Glomerular visceral epithelial cell (primary cell): ENCODE measurements around the gene TTN.

ENCODE experiments used
- DNase-seq: peaks from one replicate; pipeline ENCODE4 v3.0.0-alpha.2; 2016; ENCODE audit errors: extremely low spot score

TTN gene

GRCh38 chr2:178811901-178812300 is 4.7 kb upstream of the TTN start:
- DNase-seq: no peak

GRCh38 chr2:178811045-178811444 is 3.8 kb upstream of the TTN start:
- DNase-seq: no peak

DNA sequence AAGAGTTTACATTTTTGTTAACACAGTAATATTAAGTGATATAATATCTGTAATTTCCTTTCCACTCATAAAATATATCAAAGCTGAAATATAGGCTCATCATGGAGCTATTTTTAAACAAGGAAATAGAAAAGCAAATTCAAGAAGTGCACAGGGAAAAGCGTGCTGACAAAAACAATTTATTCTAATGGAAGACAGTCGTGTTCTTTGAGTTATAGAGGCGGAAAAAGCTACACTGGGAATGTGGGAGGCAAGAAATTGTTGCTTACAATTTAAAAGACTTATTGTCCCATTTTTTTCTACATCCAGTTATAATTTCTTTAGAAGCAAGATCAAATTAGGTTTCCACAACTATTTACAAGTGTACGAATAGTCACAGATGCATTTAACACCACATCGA is 3.2 kb upstream of the TTN start:
- no peak for DNase-seq

GRCh38 chr2:178806543-178806942 is 680 bp downstream of the TTN start:
- no peak for DNase-seq

DNA sequence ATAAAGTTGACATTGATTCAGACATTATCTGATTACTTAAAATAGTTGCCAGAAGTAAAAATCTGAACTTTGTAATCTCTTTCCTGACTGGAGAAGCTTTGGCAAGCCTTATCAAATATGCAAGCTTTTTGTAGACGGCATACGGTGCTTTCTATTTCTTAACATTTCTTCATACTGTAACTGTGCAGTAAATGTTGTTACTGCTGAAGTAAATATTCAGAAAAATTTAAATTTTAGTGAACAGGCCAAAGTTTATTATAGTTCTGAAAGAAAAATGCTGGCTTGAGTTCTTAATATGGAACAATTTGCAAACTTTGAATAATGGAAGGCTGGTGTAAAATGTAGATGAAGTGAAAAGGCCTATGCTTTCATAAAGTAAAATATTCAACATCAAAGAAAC is 1.8 kb downstream of the TTN start:
- DNase-seq: no peak

DNA sequence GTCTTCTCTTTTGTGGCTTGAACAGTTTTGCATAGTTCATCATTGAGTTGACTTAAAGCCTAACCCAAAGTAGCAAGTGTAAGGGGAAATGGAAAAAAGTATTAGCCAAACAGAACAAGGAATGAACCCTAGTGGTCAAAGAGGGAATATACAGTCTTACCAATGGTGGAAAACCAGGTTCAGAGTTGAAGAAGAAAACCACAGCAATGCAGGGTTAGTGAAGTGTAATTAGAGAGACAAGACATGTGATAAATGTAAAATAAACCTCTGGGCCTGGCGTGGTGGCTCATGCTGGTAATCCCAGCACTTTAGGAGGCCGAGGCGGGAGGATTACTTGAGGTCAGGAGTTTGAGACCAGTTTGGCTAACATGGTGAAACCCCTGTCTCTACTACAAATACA is 2.4 kb downstream of the TTN start:
- peak; percentile 8 for DNase-seq

DNA sequence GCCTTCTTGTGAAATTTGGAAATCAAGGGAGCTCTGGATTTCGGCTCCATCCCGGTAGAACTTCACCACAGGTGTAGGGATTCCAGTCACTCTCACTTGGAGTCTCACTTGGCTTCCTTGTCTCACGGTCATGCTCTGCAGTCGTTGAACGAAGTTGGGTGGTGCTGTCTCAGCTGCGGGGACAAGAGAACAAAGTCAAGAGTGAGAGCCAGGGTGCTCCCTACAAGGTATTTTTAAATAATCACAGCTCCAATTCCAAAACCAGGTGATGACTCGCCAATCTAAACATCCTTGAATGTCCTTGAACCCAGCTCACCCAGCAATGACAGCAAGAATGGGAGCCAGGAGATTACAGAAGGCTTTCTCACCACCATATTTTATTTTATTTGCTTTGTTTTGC is 6.7 kb downstream of the TTN start:
- no peak for DNase-seq

DNA sequence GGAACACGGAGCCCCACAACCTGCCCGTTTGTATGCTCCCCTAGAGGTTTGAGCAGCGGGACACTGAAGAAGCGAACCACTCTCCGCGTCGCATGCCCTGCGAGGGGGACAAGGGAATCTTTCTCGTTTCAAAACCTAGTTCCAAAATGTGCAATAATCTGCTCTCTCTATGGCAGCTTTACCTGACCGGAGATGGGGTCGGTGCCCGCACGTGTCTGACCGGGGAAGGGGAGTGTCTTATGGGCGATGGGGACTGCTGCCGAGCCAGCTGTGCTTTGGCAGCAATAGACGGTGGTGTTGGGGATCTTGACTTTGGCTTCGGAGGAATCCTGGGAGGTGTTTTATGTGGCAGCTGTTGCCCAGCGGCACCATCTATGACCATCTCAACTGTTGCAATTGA is 7.9 kb downstream of the TTN start:
- no peak for DNase-seq

DNA sequence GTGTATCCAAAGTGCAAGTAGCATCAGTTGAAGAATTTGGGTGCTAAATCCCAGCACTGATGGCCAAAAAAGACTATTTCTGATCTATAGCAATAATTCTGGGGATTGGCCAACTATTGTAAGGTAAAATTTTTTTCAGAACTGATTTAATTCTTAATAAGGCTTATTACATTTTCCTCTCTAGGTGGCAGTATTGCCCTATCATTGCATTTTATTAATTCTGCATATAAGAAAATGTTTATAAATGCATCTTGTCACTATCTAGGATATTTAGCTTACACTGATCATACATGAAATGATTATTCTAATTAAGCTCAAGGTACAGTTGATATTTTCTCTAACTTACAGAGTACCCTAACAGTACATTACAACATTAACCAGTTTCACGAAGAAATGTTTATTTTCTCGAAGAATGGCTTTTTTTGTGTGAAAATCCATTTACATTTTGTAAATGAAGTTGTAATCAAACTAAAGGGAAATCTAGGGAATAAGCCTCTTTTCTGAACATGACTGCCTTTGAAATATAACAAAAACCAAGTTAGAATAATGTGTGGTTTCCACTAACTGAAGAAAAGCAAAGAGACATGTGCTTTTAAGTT is 11.0 kb downstream of the TTN start:
- DNase-seq: peak; percentile 41

DNA sequence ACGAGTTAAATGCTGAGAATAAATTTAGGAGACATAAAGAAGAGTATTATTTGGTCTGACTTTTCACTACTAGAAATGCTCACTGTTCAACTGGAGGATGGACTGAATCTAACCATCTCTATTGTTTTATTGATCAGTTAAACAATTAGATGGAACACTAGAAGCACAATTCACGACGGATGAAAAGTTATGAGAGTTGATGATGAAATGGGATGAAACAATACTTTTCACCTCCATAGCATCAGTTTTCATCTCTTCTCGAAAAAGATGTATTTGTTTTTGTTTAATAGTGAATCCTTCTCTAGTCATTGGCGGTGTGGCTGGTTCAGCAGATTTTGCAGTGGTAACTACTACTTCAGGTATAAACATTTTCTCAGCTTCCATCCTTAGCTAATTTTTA is 19.3 kb downstream of the TTN start:
- DNase-seq: no peak

DNA sequence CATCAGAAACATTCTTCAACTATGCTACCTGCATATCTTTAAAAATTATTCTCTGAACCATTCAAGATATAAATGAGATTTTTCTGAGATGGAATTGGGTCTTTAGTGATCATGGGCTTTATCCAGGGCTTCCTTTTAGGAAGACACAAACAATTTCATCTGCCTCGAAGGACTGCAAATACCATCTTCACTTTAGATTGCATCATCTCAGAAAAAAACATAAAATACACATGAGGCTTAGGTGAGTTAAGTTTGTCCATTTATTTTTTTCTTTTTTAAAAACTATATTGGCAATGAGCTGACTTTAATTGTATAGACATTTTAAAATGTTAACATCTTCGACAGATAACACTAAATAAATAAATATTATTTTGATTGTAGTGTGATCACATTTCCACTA is 20.1 kb downstream of the TTN start:
- DNase-seq: no peak

DNA sequence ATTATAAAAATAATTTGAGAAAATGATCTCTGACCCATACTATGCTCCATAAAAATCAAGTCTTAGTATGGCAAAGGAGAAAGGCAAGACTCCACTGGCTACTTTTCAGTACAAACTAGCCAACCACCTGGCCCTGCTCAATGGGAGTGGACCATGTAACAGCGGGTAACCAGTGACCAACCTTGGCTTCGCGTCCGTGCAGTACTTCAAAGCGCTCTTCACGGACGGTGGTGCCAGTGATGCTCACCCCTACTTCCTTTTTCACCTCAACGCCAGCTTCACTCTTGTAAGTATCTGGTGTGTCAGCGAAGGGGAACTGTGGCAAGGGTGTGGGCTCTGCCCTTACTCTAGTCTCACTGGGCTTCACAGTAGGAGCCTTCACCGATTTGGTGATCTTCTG is 23.3 kb downstream of the TTN start:
- no peak for DNase-seq

DNA sequence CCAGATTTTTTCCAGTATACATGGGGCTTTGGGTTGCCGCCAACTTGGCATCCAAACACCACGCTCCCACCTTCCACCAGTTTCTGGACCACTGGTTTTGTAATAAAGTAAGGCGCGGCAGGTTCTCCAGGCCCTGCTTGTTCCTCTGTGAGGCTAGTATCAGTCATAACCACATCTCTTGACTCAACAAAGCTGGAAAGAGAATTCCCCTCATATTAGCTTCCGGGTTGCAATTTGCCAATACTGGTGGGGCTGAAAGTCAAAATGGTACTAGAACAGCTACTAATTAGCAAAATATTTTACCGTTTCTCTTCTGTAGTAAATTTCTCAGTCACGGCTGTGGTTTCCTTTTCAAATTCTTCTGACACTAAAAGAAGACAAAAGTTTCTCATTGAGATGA is 25.0 kb downstream of the TTN start:
- DNase-seq: no peak

DNA sequence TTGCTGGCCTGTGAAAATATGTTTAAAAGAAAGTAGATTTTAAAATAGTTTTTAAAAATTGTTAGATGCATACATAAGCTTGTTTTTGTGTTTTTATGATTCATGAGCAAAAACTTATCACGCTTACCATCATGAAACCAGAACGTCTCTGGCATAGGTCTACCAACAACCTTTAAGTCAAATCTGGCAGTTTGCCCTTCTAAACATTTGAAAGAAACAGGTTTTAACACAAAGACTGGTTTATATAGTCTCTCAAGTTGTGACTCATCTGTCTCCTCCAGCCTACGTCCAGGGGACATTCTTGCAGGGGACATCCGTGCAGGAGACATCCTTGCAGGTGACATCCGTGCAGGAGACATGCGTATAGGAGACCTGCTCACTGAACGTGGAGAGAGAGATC is 29.6 kb downstream of the TTN start:
- no peak for DNase-seq

DNA sequence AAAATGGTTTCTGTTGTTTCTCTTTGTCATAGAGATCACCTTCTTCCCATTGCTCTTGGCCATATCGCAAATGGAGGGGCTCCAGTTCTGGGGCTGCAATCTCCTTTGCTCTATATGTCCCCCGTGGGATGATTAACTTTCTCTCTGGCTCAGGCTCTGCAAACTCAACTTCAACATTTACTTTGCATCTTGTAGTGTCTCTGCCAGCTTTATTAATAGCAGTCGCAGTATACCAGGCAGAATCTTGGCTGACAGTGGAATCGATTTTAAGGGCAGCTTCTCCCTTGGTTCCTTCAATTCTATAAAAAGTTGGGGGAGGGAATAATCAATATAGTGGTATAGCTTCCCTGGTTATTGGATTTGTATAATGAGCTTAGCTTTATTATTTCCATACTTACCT is 30.5 kb downstream of the TTN start:
- DNase-seq: no peak

GRCh38 chr2:178775975-178776374 is 31.2 kb downstream of the TTN start:
- DNase-seq: no peak

- no peak for DNase-seq
These were observed 36.7 kb downstream of the TTN start for GRCh38 chr2:178770518-178770917.

- DNase-seq: no peak
These were observed 39.8 kb downstream of the TTN start for GRCh38 chr2:178767094-178768060.

- DNase-seq: no peak
These were observed 43.1 kb downstream of the TTN start for GRCh38 chr2:178764097-178764496.

- DNase-seq: peak; percentile 42
These were observed 45.4 kb downstream of the TTN start for GRCh38 chr2:178761759-178762371.

GRCh38 chr2:178756843-178757242 is 50.4 kb downstream of the TTN start:
- DNase-seq: peak; percentile 13

DNA sequence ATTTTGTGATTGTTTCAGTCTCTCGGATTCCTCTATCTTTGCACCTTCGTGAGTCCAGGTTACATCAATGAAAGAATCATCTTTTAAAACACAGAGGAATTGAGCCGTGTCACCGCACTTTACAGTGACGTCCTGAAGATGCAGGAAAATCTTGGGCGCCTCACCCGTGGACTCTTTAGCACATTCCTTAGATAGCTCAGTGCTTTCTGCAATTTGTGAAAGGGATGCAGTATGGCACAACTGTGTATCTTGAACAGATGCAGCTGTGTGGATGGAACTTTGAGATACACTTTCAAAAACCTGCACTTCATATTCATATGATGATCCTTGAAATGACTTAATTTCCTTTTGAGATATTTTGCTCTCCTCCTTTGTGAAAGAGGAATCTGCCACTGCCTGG is 50.9 kb downstream of the TTN start:
- DNase-seq: no peak

- DNase-seq: no peak
These were observed 59.5 kb downstream of the TTN start for GRCh38 chr2:178747767-178748166.
